CD8-positive, alpha-beta memory T cell (primary cell): ENCODE data around the gene JMJD1C. TPM values are rescaled to one million over a fixed set of nuclear protein-coding genes. Genes with fewer than 3 reads are reported as not detected.
A peak's percentile ranks its signal among the peaks of the same experiment; 100 is the strongest.

Experiments
- CTCF ChIA-PET: fragments of 350-600 bp; sonication (Branson Sonifier 250); formaldehyde crosslinking; loops from one replicate; lab custom pipeline; 2021; ENCODE audit warnings: antibody characterized with exemption; lab: Charles Lee
- POLR2A ChIA-PET: fragments of 350-600 bp; sonication (Branson Sonifier 250); formaldehyde crosslinking; loops from one replicate; lab custom pipeline; 2021; ENCODE audit warnings: antibody characterized with exemption; lab: Charles Lee
- DNase-seq, 5 donors: peaks; one replicate each; pipeline versions ENCODE4 v3.0.0 to v3.0.0-alpha.2; 2020 to 2022; ENCODE audit warnings: mixed read lengths in 1 of 5
- H3K27ac ChIP-seq: one replicate; pipeline ENCODE4 v1.7.0; 2013; ENCODE audit warnings: low read depth, mild to moderate bottlenecking, low read length, moderate library complexity
- H3K27me3 ChIP-seq: 2 replicates; pipeline ENCODE4 v1.7.0; 2013; ENCODE audit warnings: low read length, mild to moderate bottlenecking; ENCODE audit not compliant: insufficient read depth, poor library complexity, severe bottlenecking
- H3K36me3 ChIP-seq: 2 replicates; pipeline ENCODE4 v1.7.0; 2013; ENCODE audit warnings: mild to moderate bottlenecking, low read length, moderate library complexity; ENCODE audit not compliant: insufficient read depth
- H3K4me1 ChIP-seq: 2 replicates; pipeline ENCODE4 v1.7.0; 2013; ENCODE audit warnings: mild to moderate bottlenecking, low read length, moderate library complexity; ENCODE audit not compliant: insufficient read depth
- H3K4me3 ChIP-seq: 2 replicates; pipeline ENCODE4 v1.7.0; 2013; ENCODE audit warnings: mild to moderate bottlenecking, low read length
- H3K9me3 ChIP-seq: 2 replicates; pipeline ENCODE4 v1.7.0; 2013; ENCODE audit warnings: mild to moderate bottlenecking, low read length
- H3K27ac Mint-ChIP-seq, 8 donors: one replicate each; pipeline ENCODE4 v1.8.0; 2020 to 2021; ENCODE audit warnings: mixed read lengths in 8 of 8, mild to moderate bottlenecking in 6 of 8, inconsistent platforms in 3 of 8, moderate library complexity in 3 of 8
- H3K27me3 Mint-ChIP-seq, 2 donors: one replicate each; pipeline ENCODE4 v1.8.0; 2020 to 2021; ENCODE audit warnings: mixed read lengths in 2 of 2, mild to moderate bottlenecking in 1 of 2, moderate library complexity in 1 of 2
- H3K36me3 Mint-ChIP-seq, 3 donors: one replicate each; pipeline ENCODE4 v1.8.0; 2020 to 2021; ENCODE audit warnings: mixed read lengths in 3 of 3, inconsistent platforms in 1 of 3, mild to moderate bottlenecking in 1 of 3
- H3K4me1 Mint-ChIP-seq, 3 donors: one replicate each; pipeline ENCODE4 v1.8.0; 2020 to 2021; ENCODE audit warnings: mixed read lengths in 3 of 3, inconsistent platforms in 1 of 3, mild to moderate bottlenecking in 1 of 3
- H3K4me3 Mint-ChIP-seq, 7 donors: one replicate each; pipeline ENCODE4 v1.8.0; 2020 to 2021; ENCODE audit warnings: mixed read lengths in 7 of 7, mild to moderate bottlenecking in 6 of 7, moderate library complexity in 4 of 7, inconsistent platforms in 2 of 7
- H3K9me3 Mint-ChIP-seq, 5 donors: one replicate each; pipeline ENCODE4 v1.8.0; 2020 to 2022; ENCODE audit warnings: mixed read lengths in 5 of 5, mild to moderate bottlenecking in 3 of 5, moderate library complexity in 2 of 5, inconsistent platforms in 1 of 5
- polyA plus RNA-seq: library from polyadenylated mRNA; unstranded; fragments of 300-500 nt; fragmentation: Illumina TruSeq; gene quantifications from one replicate; pipeline ENCODE4 v1.2.3, GENCODE V29; 2021
- total RNA-seq, 2 experiments: library from RNA; stranded (reverse); gene quantifications; one replicate each; pipeline ENCODE4 v1.2.3, GENCODE V29; 2021

JMJD1C gene
- total and polyA plus RNA-seq, 3 experiments from 2014 or later, result 41.7 to 51.9 (median 46.0) TPM

GRCh38 chr10:63441404-63441803 lies 24.4 kb downstream of the JMJD1C start:
- Histone ChIP-seq H3K4me1 (peaks cover 11% of the 10 kb centered on the region), H3K27ac (no peak overlapping the region), H3K36me3 (no peaks in the 10 kb centered on the region), H3K27me3 (no peaks in the 10 kb centered on the region), H3K4me3 (no peak overlapping the region), H3K9me3 (no peaks in the 10 kb centered on the region)
- DNase-seq, result no peak
- H3K27me3 Mint-ChIP-seq, result no peaks in the 10 kb centered on the region
- peaks cover 19 to 38% (median 32%) of the 10 kb centered on the region in 3 donors for H3K4me1 Mint-ChIP-seq
- H3K4me3 Mint-ChIP-seq, result no peak overlapping the region
- CTCF ChIA-PET, result no interaction called here
- POLR2A ChIA-PET, result no interaction called here
- no peak overlapping the region for H3K27ac Mint-ChIP-seq
- H3K36me3 Mint-ChIP-seq, result no peaks in the 10 kb centered on the region
- no peaks in the 10 kb centered on the region for H3K9me3 Mint-ChIP-seq

GRCh38 chr10:63439607-63440006 lies 26.2 kb downstream of the JMJD1C start:
- Mint-ChIP-seq H3K9me3 (no peaks in the 10 kb centered on the region), H3K27me3 (no peaks in the 10 kb centered on the region), H3K36me3 (no peaks in the 10 kb centered on the region), H3K27ac (no peak overlapping the region), H3K4me3 (no peak overlapping the region), H3K4me1 (peaks cover 18 to 33% (median 32%) of the 10 kb centered on the region in 3 donors)
- H3K27me3 ChIP-seq, result no peaks in the 10 kb centered on the region
- no peaks in the 10 kb centered on the region for H3K36me3 ChIP-seq
- H3K4me3 ChIP-seq, result no peak overlapping the region
- peaks cover 12% of the 10 kb centered on the region for H3K4me1 ChIP-seq
- H3K9me3 ChIP-seq, result no peaks in the 10 kb centered on the region
- DNase-seq, result no peak
- H3K27ac ChIP-seq, result no peak overlapping the region
- ChIA-PET CTCF (no interaction called here), POLR2A (no interaction called here)

- H3K27me3 ChIP-seq, result no peaks in the 10 kb centered on the region
- CTCF ChIA-PET, result interaction anchor here (1.5 kb wide), 1 partner anchor 27 kb away, joined by 3 read pairs; the partner anchor contains the start of gene JMJD1C
- no peaks in the 10 kb centered on the region for H3K36me3 ChIP-seq
- no peaks in the 10 kb centered on the region for H3K9me3 ChIP-seq
- H3K27me3 Mint-ChIP-seq, result no peaks in the 10 kb centered on the region
- H3K4me1 ChIP-seq, result peaks cover 12% of the 10 kb centered on the region
- no peak overlapping the region for H3K4me3 ChIP-seq
- H3K9me3 Mint-ChIP-seq, result no peaks in the 10 kb centered on the region
- POLR2A ChIA-PET, result no interaction called here
- no peak overlapping the region for H3K4me3 Mint-ChIP-seq
- H3K27ac ChIP-seq, result no peak overlapping the region
- peaks cover 18 to 38% (median 36%) of the 10 kb centered on the region in 3 donors for H3K4me1 Mint-ChIP-seq
- no peak overlapping the region for H3K27ac Mint-ChIP-seq
- no peaks in the 10 kb centered on the region for H3K36me3 Mint-ChIP-seq
- no peak for DNase-seq
Measured at GRCh38 chr10:63438506-63439498, 27.0 kb downstream of the JMJD1C start.

- Histone ChIP-seq H3K9me3 (no peaks in the 10 kb centered on the region), H3K4me3 (no peak overlapping the region), H3K4me1 (peaks cover 12% of the 10 kb centered on the region), H3K27me3 (no peaks in the 10 kb centered on the region), H3K27ac (no peak overlapping the region), H3K36me3 (no peaks in the 10 kb centered on the region)
- Mint-ChIP-seq H3K27ac (no peak overlapping the region), H3K4me3 (no peak overlapping the region), H3K4me1 (peaks cover 15 to 34% (median 34%) of the 10 kb centered on the region in 3 donors), H3K36me3 (peaks cover 0 to 2% (median 2%) of the 10 kb centered on the region in 3 donors), H3K27me3 (no peaks in the 10 kb centered on the region), H3K9me3 (no peaks in the 10 kb centered on the region)
- DNase-seq, result no peak
- ChIA-PET CTCF (interaction anchor here (1.5 kb wide), 1 partner anchor 28 kb away, joined by 3 read pairs; the partner anchor contains the start of gene JMJD1C), POLR2A (no interaction called here)
Measured at GRCh38 chr10:63437116-63437949, 28.4 kb downstream of the JMJD1C start.

- Histone ChIP-seq H3K4me3 (no peak overlapping the region), H3K27me3 (no peaks in the 10 kb centered on the region), H3K27ac (no peak overlapping the region), H3K4me1 (peaks cover 12% of the 10 kb centered on the region), H3K36me3 (no peaks in the 10 kb centered on the region), H3K9me3 (no peaks in the 10 kb centered on the region)
- DNase-seq, result no peak
- Mint-ChIP-seq H3K36me3 (peaks cover 3 to 8% (median 6%) of the 10 kb centered on the region in 3 donors), H3K9me3 (no peaks in the 10 kb centered on the region), H3K27me3 (no peaks in the 10 kb centered on the region), H3K4me1 (peaks cover 15 to 31% (median 30%) of the 10 kb centered on the region in 3 donors), H3K4me3 (no peak overlapping the region), H3K27ac (no peak overlapping the region)
- POLR2A ChIA-PET, result no interaction called here
- CTCF ChIA-PET, result no interaction called here
Measured at GRCh38 chr10:63436225-63436624, 29.6 kb downstream of the JMJD1C start.

- no peaks in the 10 kb centered on the region for H3K36me3 ChIP-seq
- Mint-ChIP-seq H3K36me3 (peaks cover 6 to 10% (median 7%) of the 10 kb centered on the region in 3 donors), H3K27me3 (no peaks in the 10 kb centered on the region), H3K9me3 (no peaks in the 10 kb centered on the region), H3K27ac (peak overlapping the region in 2 of 8 donors; percentile 4 to 51), H3K4me1 (peaks cover 18 to 31% (median 29%) of the 10 kb centered on the region in 3 donors), H3K4me3 (no peak overlapping the region)
- H3K9me3 ChIP-seq, result no peaks in the 10 kb centered on the region
- ChIA-PET CTCF (no interaction called here), POLR2A (no interaction called here)
- peaks cover 12% of the 10 kb centered on the region for H3K4me1 ChIP-seq
- H3K4me3 ChIP-seq, result no peak overlapping the region
- H3K27me3 ChIP-seq, result no peaks in the 10 kb centered on the region
- no peak overlapping the region for H3K27ac ChIP-seq
- no peak for DNase-seq
Measured at GRCh38 chr10:63434866-63435854, 30.6 kb downstream of the JMJD1C start.
